ENCODE measurements around the gene KLK3. TPM values are rescaled to one million over a fixed set of nuclear protein-coding genes. Genes with fewer than 3 reads are reported as not detected.

KLK3 gene
- total and polyA plus RNA-seq, 8 donors, result 0.05 to 0.27 TPM; not detected in 6

DNA sequence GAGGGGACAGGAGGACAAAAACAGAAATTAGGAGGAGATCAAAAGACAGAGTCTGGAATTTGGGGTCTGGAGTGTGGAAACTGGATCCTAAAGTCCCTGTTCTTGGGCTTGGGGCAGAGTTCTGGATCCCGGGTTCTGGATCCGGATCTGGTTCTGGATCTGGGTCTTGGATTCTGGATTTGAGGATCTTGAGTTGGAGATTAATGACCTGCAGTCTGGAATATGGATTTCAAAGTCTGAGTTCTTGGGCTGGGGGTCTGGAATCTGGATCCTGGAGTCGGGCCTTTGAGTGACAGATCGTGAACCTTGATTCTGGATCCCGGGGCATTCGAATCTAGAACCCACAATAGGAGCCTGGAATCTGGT is 20.9 kb upstream of the KLK3 start:
- intact Hi-C loops (cut with DNase I), result no loop called here
- Histone ChIP-seq H3K9me3 (no peaks in the 10 kb centered on the region), H3K4me1 (no peaks in the 10 kb centered on the region), H3K36me3 (no peaks in the 10 kb centered on the region), H3K27me3 (no peaks in the 10 kb centered on the region), H3K27ac (no peak overlapping the region), H3K4me3 (no peak overlapping the region)
- ATAC-seq, result no peak
- DNase-seq, result no peak
- no peak for TF ChIP-seq CTCF (IDR thresholded peaks at IDR 0.05)
- FAIRE-seq, result no peak
- 92 to 96% methylated on average over 6 of the region's 6 CpGs for WGBS, 2 donors

DNA sequence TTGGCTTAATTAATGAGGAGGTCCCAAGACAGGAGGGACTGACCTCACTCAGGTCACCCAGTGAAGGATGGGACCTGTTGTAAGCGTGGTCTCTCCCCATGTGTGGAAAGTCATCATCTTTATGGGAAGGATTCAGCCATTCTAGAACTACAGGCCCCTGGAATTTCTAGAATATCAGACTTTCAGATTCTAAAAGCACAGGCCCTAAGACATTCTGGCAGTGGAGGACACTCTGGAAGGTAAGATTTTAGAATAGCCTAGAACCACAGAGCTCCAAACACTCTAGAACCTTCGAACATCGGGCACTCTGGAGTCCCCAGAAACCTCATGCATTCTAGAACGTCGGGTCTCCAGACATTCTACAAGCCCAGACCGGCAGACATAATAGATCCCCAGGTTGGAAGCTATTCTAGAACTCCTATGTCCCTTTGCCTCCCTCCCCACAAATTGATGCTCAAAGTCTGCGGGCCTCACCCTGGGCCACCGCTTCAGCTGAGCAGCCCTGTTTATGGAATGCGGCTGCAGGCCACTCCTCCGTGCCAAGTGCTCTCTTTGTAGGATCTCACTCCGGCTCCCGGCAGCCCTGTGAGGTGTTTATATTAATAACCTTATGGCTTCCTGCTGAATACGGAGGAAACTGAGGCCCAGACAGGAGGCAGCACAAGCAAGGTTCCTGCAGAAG is 19.5 kb upstream of the KLK3 start:
- H3K9me3 ChIP-seq, result no peaks in the 10 kb centered on the region
- H3K27ac ChIP-seq, result peak overlapping the region in 3 of 4 donors; percentile 32 to 72 (median 37)
- WGBS, 2 donors, result 19 to 22% methylated on average over 13 of the region's 13 CpGs
- intact Hi-C loops (cut with DNase I), result no loop called here
- peak overlapping the region; percentile 29 to 65 (median 56) for H3K4me3 ChIP-seq
- no peak for TF ChIP-seq CTCF (IDR thresholded peaks at IDR 0.05)
- H3K27me3 ChIP-seq, result no peaks in the 10 kb centered on the region
- DNase-seq (no peak), FAIRE-seq (no peak), ATAC-seq (peak; percentile 46 to 74 (median 62))
- H3K36me3 ChIP-seq, result no peaks in the 10 kb centered on the region
- H3K4me1 ChIP-seq, result no peaks in the 10 kb centered on the region

GRCh38 chr19:50835785-50836542 is 18.8 kb upstream of the KLK3 start:
- Histone ChIP-seq H3K4me3 (peak overlapping the region; percentile 29 to 65 (median 56)), H3K27ac (peak overlapping the region in 3 of 4 donors; percentile 32 to 72 (median 37)), H3K9me3 (no peaks in the 10 kb centered on the region), H3K4me1 (no peaks in the 10 kb centered on the region), H3K27me3 (no peaks in the 10 kb centered on the region), H3K36me3 (no peaks in the 10 kb centered on the region)
- TF ChIP-seq CTCF (IDR thresholded peaks at IDR 0.05), result no peak
- WGBS, 2 donors, result 3% methylated on average over 64 to 67 of the region's 67 CpGs
- no peak for FAIRE-seq
- peak; percentile 96 to 98 (median 98) for ATAC-seq
- DNase-seq, result peak; percentile 84 to 97 (median 95)
- intact Hi-C loops (cut with DNase I), result no loop called here

- peak overlapping the region in 2 of 4 donors; percentile 32 to 72 for H3K27ac ChIP-seq
- ATAC-seq, result no peak
- 67 to 72% methylated on average over 19 of the region's 19 CpGs for WGBS, 2 donors
- no peak overlapping the region for H3K4me3 ChIP-seq
- intact Hi-C loops (cut with DNase I), result no loop called here
- no peaks in the 10 kb centered on the region for H3K27me3 ChIP-seq
- no peaks in the 10 kb centered on the region for H3K9me3 ChIP-seq
- no peak for FAIRE-seq
- DNase-seq, result peak in 4 of 6 donors; percentile 32 to 73 (median 42)
- no peaks in the 10 kb centered on the region for H3K4me1 ChIP-seq
- no peak for TF ChIP-seq CTCF (IDR thresholded peaks at IDR 0.05)
- no peaks in the 10 kb centered on the region for H3K36me3 ChIP-seq
Measured at GRCh38 chr19:50836543-50837195, 18.0 kb upstream of the KLK3 start.

All from pancreas (tissue), 10 donors.